HG03045 (cell line): ENCODE results near the gene CFAP20.

ENCODE experiments used
- ATAC-seq: cut with Tn5 transposase; IDR thresholded peaks from one replicate; pipeline ENCODE4 v1.9.1; 2021; ENCODE audit warnings: mild to moderate bottlenecking, moderate library complexity; ENCODE audit not compliant: unreplicated experiment

Gene CFAP20

DNA sequence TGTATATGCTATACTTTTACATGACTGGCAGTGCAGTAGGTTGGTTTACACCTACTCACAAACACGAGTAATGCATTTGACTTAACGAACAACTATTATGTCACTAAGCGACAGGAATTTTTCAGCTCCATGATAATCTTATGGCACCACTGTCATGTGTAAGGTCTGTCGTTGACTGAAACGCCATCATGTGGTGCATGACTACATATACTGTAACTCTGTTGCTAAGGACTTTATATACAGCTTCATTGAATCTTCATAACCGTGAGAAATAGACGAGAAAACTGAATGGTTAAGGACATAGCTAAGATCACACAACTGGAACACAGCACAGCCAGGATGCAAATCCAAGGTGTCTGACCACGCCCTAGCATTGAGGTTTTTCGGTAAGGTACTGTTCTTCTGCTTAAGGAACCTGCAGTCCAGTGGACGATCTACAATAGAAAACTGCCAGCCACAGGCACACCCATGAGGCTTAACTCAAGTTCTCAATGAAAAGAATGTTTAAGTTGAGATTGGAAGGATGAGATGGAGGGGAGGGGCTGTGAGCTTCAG is 3.3 kb downstream of the CFAP20 start:
- no peak for ATAC-seq

- ATAC-seq = no peak
Measured at GRCh38 chr16:58125041-58125440, 4.1 kb downstream of the CFAP20 start.

- no peak for ATAC-seq
Measured at GRCh38 chr16:58124601-58124915, 4.6 kb downstream of the CFAP20 start.

GRCh38 chr16:58123896-58124600 is 5.1 kb downstream of the CFAP20 start:
- no peak for ATAC-seq

GRCh38 chr16:58121132-58121531 is 8.0 kb downstream of the CFAP20 start:
- no peak for ATAC-seq

- ATAC-seq = no peak
Measured at GRCh38 chr16:58120234-58120633, 8.9 kb downstream of the CFAP20 start.

DNA sequence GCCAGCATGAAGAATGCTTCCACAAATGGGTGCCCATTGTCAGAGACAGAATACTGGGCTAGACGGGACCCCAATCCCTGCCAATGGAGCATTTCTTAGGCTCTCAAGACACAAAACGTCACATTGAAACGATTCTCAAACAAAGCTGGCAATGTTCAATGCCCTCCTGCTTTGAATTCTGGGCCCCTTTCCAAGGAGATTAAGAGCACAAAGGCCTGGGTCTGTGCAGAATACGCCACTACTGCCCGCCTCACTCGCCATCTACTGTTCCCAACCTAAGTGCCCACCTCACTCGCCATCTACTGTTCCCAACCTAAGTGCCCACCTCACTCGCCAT is 9.7 kb downstream of the CFAP20 start:
- ATAC-seq = no peak

- ATAC-seq = no peak
Measured at GRCh38 chr16:58118801-58119508, 10.2 kb downstream of the CFAP20 start.

- no peak for ATAC-seq
Measured at GRCh38 chr16:58116529-58116928, 12.7 kb downstream of the CFAP20 start.

- no peak for ATAC-seq
Measured at GRCh38 chr16:58116081-58116480, 13.1 kb downstream of the CFAP20 start.

- ATAC-seq = no peak
Measured at GRCh38 chr16:58114827-58115825, 14.1 kb downstream of the CFAP20 start.

- ATAC-seq = no peak
Measured at GRCh38 chr16:58111302-58111627, 17.9 kb downstream of the CFAP20 start.

DNA sequence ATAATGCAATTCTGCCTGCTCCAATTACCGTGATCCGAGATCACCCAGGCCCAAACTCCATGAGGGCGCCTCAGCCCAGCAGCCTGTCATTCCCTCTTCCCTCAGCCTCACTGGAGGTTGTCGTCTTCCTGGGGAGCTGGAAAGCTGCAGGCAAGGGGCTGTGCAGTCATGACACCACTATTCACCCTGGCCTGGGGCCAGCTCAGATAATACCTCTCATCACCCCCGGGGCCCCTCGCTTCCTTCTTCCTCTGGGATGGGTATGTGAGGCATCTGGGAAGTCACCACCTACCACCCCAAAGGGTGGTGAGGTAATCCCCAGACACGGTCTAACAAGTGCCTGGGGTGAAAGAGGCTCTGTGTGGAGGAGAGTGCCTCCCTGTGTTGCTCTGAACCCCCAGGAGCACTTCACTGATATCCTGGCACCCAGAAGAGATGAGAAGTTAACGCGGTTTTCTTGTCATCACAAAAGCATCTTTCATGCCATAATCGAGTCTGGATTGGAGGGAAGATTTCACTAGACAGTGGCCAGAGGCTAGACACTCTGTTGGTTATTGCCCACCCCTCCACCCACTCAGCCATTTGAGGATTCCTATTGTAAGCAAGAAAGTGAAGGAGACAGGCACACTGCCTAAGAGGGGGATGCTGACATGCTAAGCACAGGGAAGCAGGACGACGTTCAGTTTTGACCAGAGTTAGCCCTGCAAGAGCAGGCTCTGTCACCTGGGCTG is 18.4 kb downstream of the CFAP20 start:
- no peak for ATAC-seq

DNA sequence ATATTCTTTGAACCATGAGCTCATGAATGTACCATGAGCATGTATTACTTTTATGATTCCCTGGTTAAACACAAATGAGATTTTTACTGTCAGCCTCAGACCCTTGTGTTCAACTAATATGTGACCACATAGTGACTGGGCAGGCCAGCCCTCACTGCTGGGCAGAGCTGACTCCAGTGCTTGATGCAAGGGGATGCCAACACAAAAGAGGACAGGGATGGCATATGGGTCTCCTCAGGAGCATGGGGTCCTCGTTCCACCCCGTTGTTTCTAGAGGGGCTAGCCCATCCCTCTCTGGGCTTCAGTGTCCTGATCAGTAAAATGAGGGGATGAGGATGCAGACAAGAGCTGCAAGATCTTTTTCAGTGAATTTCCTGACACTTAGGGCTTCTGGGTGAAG is 19.3 kb downstream of the CFAP20 start:
- ATAC-seq = no peak

- no peak for ATAC-seq
Measured at GRCh38 chr16:58109330-58109729, 19.9 kb downstream of the CFAP20 start.

- no peak for ATAC-seq
Measured at GRCh38 chr16:58107709-58108108, 21.5 kb downstream of the CFAP20 start.

DNA sequence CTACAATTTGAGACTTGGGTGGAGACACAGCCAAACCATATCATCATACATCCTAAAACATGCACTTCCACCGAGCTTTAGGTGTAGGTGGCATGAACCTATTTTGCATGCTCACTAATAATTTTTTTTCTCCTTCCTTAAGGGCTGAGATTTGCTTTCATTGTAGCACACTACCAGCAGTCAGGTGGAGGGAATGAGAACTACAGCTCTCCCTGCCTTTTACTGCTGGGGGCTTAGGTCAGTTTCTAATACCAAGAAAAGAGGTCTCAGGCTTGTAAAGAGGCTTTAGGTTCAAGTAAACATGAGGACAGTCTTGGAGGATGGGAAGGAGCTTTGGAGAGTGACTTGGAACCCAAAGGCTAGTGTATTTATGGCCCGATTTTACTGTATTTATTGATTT is 22.0 kb downstream of the CFAP20 start:
- ATAC-seq = no peak

GRCh38 chr16:58105631-58106030 is 23.6 kb downstream of the CFAP20 start:
- no peak for ATAC-seq

DNA sequence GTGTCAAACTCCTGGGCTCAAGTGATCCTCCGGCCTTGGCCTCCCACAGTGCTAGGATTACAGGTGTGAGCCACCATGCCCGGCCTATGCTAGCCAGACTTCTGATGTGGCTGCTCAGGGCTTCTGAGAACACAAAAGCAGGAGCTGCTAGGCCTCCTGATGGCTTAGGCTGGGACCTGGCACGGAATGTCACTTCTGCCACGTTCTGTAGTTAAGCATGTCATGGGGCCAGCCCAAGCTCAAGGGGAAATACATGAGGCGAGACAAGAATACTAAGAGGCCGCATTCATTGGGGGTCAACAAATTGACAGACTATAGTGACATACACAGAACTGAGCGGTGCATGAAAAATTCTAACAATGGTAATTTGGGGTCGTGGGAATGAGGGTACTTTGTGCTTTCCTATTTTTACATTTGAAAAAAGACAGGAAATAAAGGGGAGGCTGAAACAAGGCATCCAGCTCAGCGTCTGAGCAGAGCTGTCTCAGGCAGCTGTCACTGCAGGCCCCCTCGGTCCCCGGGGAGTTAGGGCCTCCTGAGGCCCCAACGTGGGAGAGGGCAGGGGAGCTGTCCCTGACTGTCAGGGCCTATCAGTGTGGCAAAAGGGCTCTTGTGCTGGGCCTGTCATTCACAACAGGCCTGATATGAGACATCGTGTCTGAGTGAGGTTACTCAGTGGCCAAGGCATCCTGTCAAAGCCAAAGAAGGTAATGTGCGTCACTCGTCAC is 26.4 kb downstream of the CFAP20 start:
- no peak for ATAC-seq

DNA sequence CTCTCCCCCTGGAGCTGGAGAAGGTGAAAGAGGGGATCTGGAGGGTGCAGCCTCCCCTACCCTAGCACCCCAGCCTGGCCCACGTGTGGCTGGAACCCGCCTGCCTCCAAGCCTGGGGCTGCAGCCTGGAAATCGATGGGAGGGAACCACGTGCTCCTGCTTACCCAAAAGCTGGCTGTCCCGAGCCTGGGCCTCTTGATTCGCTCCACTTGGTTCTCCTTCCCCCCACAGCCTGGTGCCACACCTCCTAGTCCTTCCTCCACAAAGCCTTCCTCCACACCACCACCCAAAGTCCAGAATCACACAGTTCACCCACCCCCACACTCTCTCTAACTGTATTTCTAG is 29.3 kb downstream of the CFAP20 start:
- no peak for ATAC-seq
